ENCODE results near the gene TEX29. TPM values are rescaled to one million over a fixed set of nuclear protein-coding genes. Genes with fewer than 3 reads are reported as not detected.
A peak's percentile ranks its signal among the peaks of the same experiment; 100 is the strongest.

Gene TEX29
- not detected in 2 replicates for total RNA-seq (2012; rRNA removed)
- polyA plus RNA-seq (2012; rRNA removed), result 0.29 and 0.46 TPM in 2 replicates
- 0.21 and 0.24 TPM in 2 replicates for polyA plus RNA-seq (2012; cell fraction: cytosol; rRNA removed)
- 0.18 and 1.1 TPM in 2 replicates for polyA plus RNA-seq (2012; cell fraction: nucleus; rRNA removed; ENCODE audit: low replicate concordance)
- Bru-seq, nascent RNA, result percentile 28 among the genes with signal in this experiment
- BruChase-seq, experiment 1, labeled RNA remaining after a 6-hour chase, result percentile 27 among the genes with signal in this experiment
- percentile 30 among the genes with signal in this experiment for BruChase-seq, experiment 2, labeled RNA remaining after a 2-hour chase
- long read RNA-seq, result 0 reads

- no TSS peak for BruUV-seq (replicated peaks)
- no peak for ATAC-seq (ENCODE audit: low read depth)
Measured at GRCh38 chr13:111319998-111320911, at the start of gene TEX29. Gene TEX29 (plus strand): TSS chr13:111320642. CDS start chr13:111320891, 249 bp downstream.

More at GRCh38 chr13:111319998-111320911, at the start of gene TEX29:
- H3K9ac ChIP-seq (ENCODE audit: low read depth, low read length), result no peak within 1 kb of the TSS
- no peak within 1 kb of the TSS for H3K27ac ChIP-seq (ENCODE audit: insufficient read depth, low read length)
- no peak within 1 kb of the TSS for H2BK120ac ChIP-seq (ENCODE audit: low read depth, low read length)
- no peak within 1 kb of the TSS for H4K5ac ChIP-seq (ENCODE audit: low read depth, low read length)
- peaks cover 2% of the 10 kb centered on the region; the same call in 1 of the 2 replicates for H3K4me1 ChIP-seq (ENCODE audit: control insufficient read depth, insufficient read depth, low read length)
- DNase-seq, result no peak
- no peak within 1 kb of the TSS for H4K91ac ChIP-seq (ENCODE audit: insufficient read depth, low read depth, low read length)
- H3K4me3 ChIP-seq (ENCODE audit: insufficient read depth, low read depth, low read length), result no peak within 1 kb of the TSS
- H3K9me1 ChIP-seq (ENCODE audit: insufficient read depth, low read length), result peaks cover 2% of the 10 kb centered on the region; the same call in 1 of the 2 replicates
- TF ChIP-seq MAZ (IDR thresholded peaks at IDR 0.05; ENCODE audit: borderline replicate concordance, low read depth, low read length) (no peak), CHD1 (IDR thresholded peaks at IDR 0.05; ENCODE audit: low read depth, low read length) (no peak), MXI1 (IDR thresholded peaks at IDR 0.05; ENCODE audit: borderline replicate concordance, low read depth, low read length) (no peak), USF2 (IDR thresholded peaks at IDR 0.05; ENCODE audit: low read depth, low read length) (no peak), SMC3 (IDR thresholded peaks at IDR 0.05; ENCODE audit: low read depth, low read length) (no peak), FOS (IDR thresholded peaks at IDR 0.05; ENCODE audit: low read depth, low read length) (no peak)
- WGBS, 2 experiments (ENCODE audit: extremely low coverage in 2 of 2, insufficient read length in 1 of 2), result 90% methylated on average over 13 of the region's 35 CpGs; no CpG with 5 or more reads in 1 of the 2 experiments
- intact Hi-C loops (cut with micrococcal nuclease) (no loop called here), dilution Hi-C loops (cut with HindIII; ENCODE audit: low sequenced_read_pairs, unreplicated experiment) (no loop called here), in situ Hi-C loops (cut with MboI; ENCODE audit: low sequenced_read_pairs) (no loop called here)
- H2BK5ac ChIP-seq (ENCODE audit: low read depth, low read length, poor library complexity, severe bottlenecking), result no peak within 1 kb of the TSS
- POLR2A ChIA-PET (ENCODE audit: unreplicated experiment), result no interaction called here
- no peak within 1 kb of the TSS for H2BK20ac ChIP-seq (ENCODE audit: low read depth, low read length)
- no peak within 1 kb of the TSS for H3K4me2 ChIP-seq (ENCODE audit: low read depth, low read length)
- H2AK5ac ChIP-seq (ENCODE audit: low read depth, low read length), result no peak within 1 kb of the TSS; the same call in 1 of the 2 replicates
- H3K9me3 ChIP-seq (ENCODE audit: control insufficient read depth, insufficient read depth, low read length), result no peaks in the 10 kb centered on the region
- H3K18ac ChIP-seq (ENCODE audit: low read depth, low read length), result no peak within 1 kb of the TSS
- no peak within 1 kb of the TSS for H3K4ac ChIP-seq (ENCODE audit: low read depth, low read length)
- H3K27me3 ChIP-seq (ENCODE audit: control insufficient read depth, insufficient read depth, low read length), result no peaks in the 10 kb centered on the region; the same call in 1 of the 2 replicates
- no peak within 1 kb of the TSS for H3K14ac ChIP-seq (replicated peaks; ENCODE audit: low read depth, low read length)
- H3K79me1 ChIP-seq (ENCODE audit: low read depth in 1 of 2, low read length in 2 of 2), result no peaks in the 10 kb centered on the region
- no peak within 1 kb of the TSS for H3K56ac ChIP-seq (ENCODE audit: extremely low read depth, insufficient read depth, low read length)
- no peak within 1 kb of the TSS for H2AK9ac ChIP-seq (replicated peaks; ENCODE audit: low read depth, low read length, poor library complexity)
- no peak within 1 kb of the TSS for H4K8ac ChIP-seq (ENCODE audit: low read depth in 2 of 2, low read length in 2 of 2)
- H3K23ac ChIP-seq (ENCODE audit: low read depth, low read length), result no peak within 1 kb of the TSS
- peak within 1 kb of the TSS; percentile 32 for H2AFZ ChIP-seq (replicated peaks; ENCODE audit: low read length, poor library complexity)
- CTCF ChIA-PET, result no interaction called here
- no peaks in the 10 kb centered on the region for H4K20me1 ChIP-seq (ENCODE audit: insufficient read depth, low read length)
- H3K36me3 ChIP-seq (ENCODE audit: control insufficient read depth, insufficient read depth, low read length), result no peaks in the 10 kb centered on the region
- no peak within 1 kb of the TSS; the same call in 2 of the 3 replicates for H2BK15ac ChIP-seq (ENCODE audit: low read depth, low read length)

Data from IMR-90 (cell line).